Suprapubic skin (tissue), 4 donors: ENCODE measurements around the gene LRP1-AS. TPM values are rescaled to one million over a fixed set of nuclear protein-coding genes. Genes with fewer than 3 reads are reported as not detected.

ENCODE experiments used
- DNase-seq, 2 donors: peaks; one replicate each; pipeline ENCODE4 v3.0.0-alpha.2; 2019; ENCODE audit warnings: low spot score in 2 of 2
- H3K27ac ChIP-seq: fragments of 200-600 bp; sonication (generic); one replicate; pipeline ENCODE4 v1.5.1; 2019
- H3K27me3 ChIP-seq: fragments of 200-600 bp; sonication (generic); one replicate; pipeline ENCODE4 v1.5.1; 2019
- H3K36me3 ChIP-seq: fragments of 200-600 bp; sonication (generic); one replicate; pipeline ENCODE4 v1.5.1; 2019
- H3K4me1 ChIP-seq: fragments of 200-600 bp; sonication (generic); one replicate; pipeline ENCODE4 v1.5.1; 2019
- H3K4me3 ChIP-seq: fragments of 200-600 bp; sonication (generic); one replicate; pipeline ENCODE4 v1.5.1; 2019; ENCODE audit warnings: mild to moderate bottlenecking
- H3K9me3 ChIP-seq: fragments of 200-600 bp; sonication (generic); one replicate; pipeline ENCODE4 v1.5.1; 2019
- CTCF ChIP-seq, 2 donors: fragments of 200-600 bp in 1 of 2; fragments of 450-650 bp in 1 of 2; sonication (generic) in 1 of 2; IDR thresholded peaks; one replicate each; pipeline ENCODE4 v1.5.1; 2016 to 2019; ENCODE audit warnings: antibody characterized with exemption in 2 of 2, mild to moderate bottlenecking in 1 of 2, moderate library complexity in 1 of 2
- EP300 ChIP-seq: sonication (generic); formaldehyde crosslinking; IDR thresholded peaks from one replicate; pipeline ENCODE4 v1.6.1; 2017; ENCODE audit warnings: antibody characterized with exemption
- POLR2A ChIP-seq, 2 donors: fragments of 450-650 bp; IDR thresholded peaks; one replicate each; pipeline ENCODE4 v1.6.1; 2017; ENCODE audit warnings: antibody characterized with exemption in 2 of 2, mild to moderate bottlenecking in 2 of 2, moderate library complexity in 2 of 2
- POLR2AphosphoS5 ChIP-seq, 3 donors: sonication (generic); formaldehyde crosslinking; IDR thresholded peaks; one replicate each; pipeline ENCODE4 v1.6.1; 2017; ENCODE audit warnings: antibody characterized with exemption in 3 of 3
- WGBS: methylation state at CpG from one replicate; pipeline ENCODE4 v1.1.5; 2018; 5-methylcytosine and 5-hydroxymethylcytosine counted together
- total RNA-seq, 4 donors: library from RNA; depleted of rRNA; stranded (reverse); fragments of >200 nt; gene quantifications; one replicate each; pipeline ENCODE4 v1.1.0, GENCODE V29; 2016

LRP1-AS gene
- total RNA-seq, 4 donors from 2014 or later: not detected

- TF ChIP-seq POLR2AphosphoS5 (IDR thresholded peaks at IDR 0.05) (no peak), EP300 (no peak), CTCF (IDR thresholded peaks at IDR 0.05) (no peak), POLR2A (IDR thresholded peaks at IDR 0.05) (no peak)
- Histone ChIP-seq H3K27me3 (no peaks in the 10 kb centered on the region), H3K9me3 (no peaks in the 10 kb centered on the region), H3K36me3 (no peaks in the 10 kb centered on the region), H3K4me1 (peaks cover 90% of the 10 kb centered on the region), H3K4me3 (peak overlapping the region; percentile 19), H3K27ac (peak overlapping the region; percentile 95)
- WGBS: 27% methylated on average over 6 of the region's 6 CpGs
- no peak for DNase-seq
These were observed 13.5 kb downstream of the LRP1-AS start for GRCh38 chr12:57133916-57134315.

GRCh38 chr12:57133013-57133569 is 14.3 kb downstream of the LRP1-AS start:
- Histone ChIP-seq H3K4me1 (peaks cover 90% of the 10 kb centered on the region), H3K27ac (peak overlapping the region; percentile 95), H3K27me3 (no peaks in the 10 kb centered on the region), H3K36me3 (no peaks in the 10 kb centered on the region), H3K9me3 (no peaks in the 10 kb centered on the region), H3K4me3 (peak overlapping the region; percentile 19)
- no peak for TF ChIP-seq EP300
- no peak for TF ChIP-seq CTCF (IDR thresholded peaks at IDR 0.05)
- no peak for TF ChIP-seq POLR2A (IDR thresholded peaks at IDR 0.05)
- no peak for TF ChIP-seq POLR2AphosphoS5 (IDR thresholded peaks at IDR 0.05)
- DNase-seq: no peak
- WGBS: 35% methylated on average over 4 of the region's 4 CpGs

GRCh38 chr12:57131896-57132744 is 15.3 kb downstream of the LRP1-AS start:
- DNase-seq: no peak
- WGBS: 51% methylated on average over 9 of the region's 9 CpGs
- Histone ChIP-seq H3K4me1 (peaks cover 85% of the 10 kb centered on the region), H3K4me3 (peak overlapping the region; percentile 19), H3K27ac (peak overlapping the region; percentile 95), H3K36me3 (no peaks in the 10 kb centered on the region), H3K9me3 (no peaks in the 10 kb centered on the region), H3K27me3 (no peaks in the 10 kb centered on the region)
- TF ChIP-seq CTCF (IDR thresholded peaks at IDR 0.05) (no peak), POLR2A (IDR thresholded peaks at IDR 0.05) (no peak), POLR2AphosphoS5 (IDR thresholded peaks at IDR 0.05) (no peak), EP300 (no peak)

DNA sequence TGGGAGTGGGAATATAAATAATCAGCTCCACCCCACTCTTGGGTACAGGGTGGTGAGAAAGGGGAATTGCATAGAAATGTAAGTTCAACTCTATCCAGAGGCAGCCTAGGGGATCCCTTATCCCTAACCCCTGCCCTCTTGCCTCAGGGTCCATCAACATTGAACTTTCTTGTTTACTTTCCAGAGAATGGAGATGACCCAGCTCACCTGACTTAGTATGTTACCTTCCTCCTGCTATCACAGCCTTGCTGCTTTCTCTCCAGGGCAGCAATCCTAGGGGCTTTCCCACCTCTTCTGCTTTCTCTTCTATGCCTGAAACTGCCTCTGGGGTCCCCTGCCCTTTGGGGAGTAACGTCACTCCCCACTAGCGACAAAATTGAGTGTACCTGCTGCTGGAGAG is 16.5 kb downstream of the LRP1-AS start:
- Histone ChIP-seq H3K4me3 (peak overlapping the region; percentile 88), H3K9me3 (no peaks in the 10 kb centered on the region), H3K4me1 (peaks cover 85% of the 10 kb centered on the region), H3K36me3 (no peaks in the 10 kb centered on the region), H3K27me3 (no peaks in the 10 kb centered on the region), H3K27ac (peak overlapping the region; percentile 95)
- 41% methylated on average over 2 of the region's 2 CpGs for WGBS
- no peak for TF ChIP-seq POLR2A (IDR thresholded peaks at IDR 0.05)
- no peak for TF ChIP-seq EP300
- no peak for TF ChIP-seq CTCF (IDR thresholded peaks at IDR 0.05)
- no peak for TF ChIP-seq POLR2AphosphoS5 (IDR thresholded peaks at IDR 0.05)
- no peak for DNase-seq

DNA sequence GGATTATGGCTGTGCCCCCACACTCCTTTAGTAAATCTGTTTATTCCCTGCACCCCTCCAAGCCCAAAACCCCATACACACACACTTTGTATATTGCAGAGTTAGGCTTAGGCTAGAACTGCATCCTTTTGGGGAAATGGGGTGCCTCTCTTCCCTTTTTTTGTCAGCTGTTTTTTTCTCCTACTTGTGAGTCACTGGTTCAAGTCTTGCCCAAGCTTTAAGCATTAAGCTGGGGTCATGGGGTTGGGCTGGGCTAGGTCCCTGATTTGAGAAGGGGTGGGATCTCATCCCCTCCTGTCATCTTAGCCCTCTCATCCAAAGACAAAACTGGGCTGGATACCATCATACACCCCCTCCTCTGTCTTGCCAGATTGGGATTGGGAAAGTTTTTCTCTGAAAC is 17.5 kb downstream of the LRP1-AS start:
- peak overlapping the region; percentile 95 for H3K27ac ChIP-seq
- H3K27me3 ChIP-seq: no peaks in the 10 kb centered on the region
- no peaks in the 10 kb centered on the region for H3K9me3 ChIP-seq
- peak overlapping the region; percentile 88 for H3K4me3 ChIP-seq
- H3K36me3 ChIP-seq: no peaks in the 10 kb centered on the region
- peaks cover 75% of the 10 kb centered on the region for H3K4me1 ChIP-seq
- peak in 1 of 2 donors; percentile 83 for DNase-seq
- no peak for TF ChIP-seq CTCF (IDR thresholded peaks at IDR 0.05)
- no peak for TF ChIP-seq POLR2A (IDR thresholded peaks at IDR 0.05)
- no peak for TF ChIP-seq POLR2AphosphoS5 (IDR thresholded peaks at IDR 0.05)
- TF ChIP-seq EP300: no peak
